Fibroblast of upper back skin (primary cell): ENCODE data around the gene HIPK3.
"Not testable (repeated sequence)": the region's sequence is repeated elsewhere in the genome, so short reads cannot be mapped to it uniquely, and the experiment has no call there.

Experiments
- DNase-seq: peaks from one replicate; pipeline ENCODE4 v3.0.0-alpha.2; 2013

Gene HIPK3

GRCh38 chr11:33257160-33257896 is at the start of gene HIPK3:
HIPK3 (plus strand) TSS chr11:33257381.
- DNase-seq = peak; percentile 76

GRCh38 chr11:33207408-33207985 is 49.7 kb upstream of the HIPK3 start:
- peak; percentile 48 for DNase-seq

- no peak for DNase-seq
Observed at GRCh38 chr11:33208150-33208549, 49.0 kb upstream of the HIPK3 start.

- no peak for DNase-seq
Observed at GRCh38 chr11:33211153-33211552, 46.0 kb upstream of the HIPK3 start.

GRCh38 chr11:33211580-33211979 is 45.6 kb upstream of the HIPK3 start:
- no peak for DNase-seq

- DNase-seq = peak; percentile 24
Observed at GRCh38 chr11:33214187-33214586, 43.0 kb upstream of the HIPK3 start.

GRCh38 chr11:33214767-33215166 is 42.4 kb upstream of the HIPK3 start:
- no peak for DNase-seq

- not testable (repeated sequence) for DNase-seq
Observed at GRCh38 chr11:33216676-33217075, 40.5 kb upstream of the HIPK3 start.

- no peak for DNase-seq
Observed at GRCh38 chr11:33222052-33222750, 35.0 kb upstream of the HIPK3 start.

- DNase-seq = no peak
Observed at GRCh38 chr11:33225371-33225770, 31.8 kb upstream of the HIPK3 start.

GRCh38 chr11:33227578-33228261 is 29.5 kb upstream of the HIPK3 start:
- no peak for DNase-seq

- no peak for DNase-seq
Observed at GRCh38 chr11:33234397-33235190, 22.6 kb upstream of the HIPK3 start.

- no peak for DNase-seq
Observed at GRCh38 chr11:33237039-33237597, 20.1 kb upstream of the HIPK3 start.

GRCh38 chr11:33242575-33242974 is 14.6 kb upstream of the HIPK3 start:
- DNase-seq = no peak

GRCh38 chr11:33243654-33244053 is 13.5 kb upstream of the HIPK3 start:
- DNase-seq = not testable (repeated sequence)

GRCh38 chr11:33248416-33248971 is 8.7 kb upstream of the HIPK3 start:
- peak; percentile 79 for DNase-seq

GRCh38 chr11:33256031-33256812 is 959 bp upstream of the HIPK3 start:
- DNase-seq = no peak

- no peak for DNase-seq
Observed at GRCh38 chr11:33256813-33257159, 395 bp upstream of the HIPK3 start.

- peak; percentile 84 for DNase-seq
Observed at GRCh38 chr11:33257897-33258630, 883 bp downstream of the HIPK3 start.

GRCh38 chr11:33258631-33259205 is 1.5 kb downstream of the HIPK3 start:
- DNase-seq = no peak
